BE2C (cell line): ENCODE results near the gene EFCAB10.
"Not testable (repeated sequence)": the region's sequence is repeated elsewhere in the genome, so short reads cannot be mapped to it uniquely, and the experiment has no call there.

Experiments
- DNase-seq: peaks from one replicate; pipeline ENCODE4 v3.0.0-alpha.2; 2020
- H3K27me3 ChIP-seq: fragments of 250-450 bp; sonication (Bioruptor Pico); 2 replicates; pipeline ENCODE4 v1.5.1; 2020; ENCODE audit warnings: mild to moderate bottlenecking
- H3K36me3 ChIP-seq: fragments of 250-450 bp; sonication (Bioruptor Pico); 2 replicates; pipeline ENCODE4 v1.5.1; 2020; ENCODE audit warnings: mild to moderate bottlenecking
- H3K4me1 ChIP-seq: fragments of 250-450 bp; sonication (Bioruptor Pico); 2 replicates; pipeline ENCODE4 v1.5.1; 2020
- H3K4me3 ChIP-seq: 2 replicates; pipeline ENCODE4 v1.5.1; 2011; ENCODE audit warnings: low read depth, low read length
- H3K9me3 ChIP-seq: fragments of 250-450 bp; sonication (Bioruptor Pico); 2 replicates; pipeline ENCODE4 v1.5.1; 2020
- CTCF ChIP-seq: IDR thresholded peaks from 2 replicates; pipeline ENCODE4 v1.5.1; 2012; ENCODE audit warnings: mild to moderate bottlenecking, low read depth, low read length

EFCAB10 gene

GRCh38 chr7:105521717-105522463, 59.4 kb downstream of the EFCAB10 start, which contains the start of gene PUS7:
Gene PUS7 (minus strand): TSS chr7:105522271. CDS start chr7:105508512, 13,759 bp downstream.
- no peaks in the 10 kb centered on the region for H3K27me3 ChIP-seq
- TF ChIP-seq CTCF, result no peak
- DNase-seq, result peak; percentile 94
- H3K4me1 ChIP-seq, result no peaks in the 10 kb centered on the region; the same call in 1 of the 2 replicates
- H3K4me3 ChIP-seq, result peak within 1 kb of the TSS; percentile 79
- no peaks in the 10 kb centered on the region for H3K9me3 ChIP-seq
- peaks cover 34% of the 10 kb centered on the region for H3K36me3 ChIP-seq

- H3K9me3 ChIP-seq, result no peaks in the 10 kb centered on the region
- no peaks in the 10 kb centered on the region; the same call in 1 of the 2 replicates for H3K4me1 ChIP-seq
- peak overlapping the region; percentile 79 for H3K4me3 ChIP-seq
- TF ChIP-seq CTCF, result no peak
- no peaks in the 10 kb centered on the region for H3K27me3 ChIP-seq
- DNase-seq, result peak; percentile 83
- peaks cover 41% of the 10 kb centered on the region for H3K36me3 ChIP-seq
Measured at GRCh38 chr7:105521027-105521716, 60.1 kb downstream of the EFCAB10 start.

- not testable (repeated sequence) for DNase-seq, H3K4me1 ChIP-seq
- peak overlapping the region; percentile 79 for H3K4me3 ChIP-seq
Measured at GRCh38 chr7:105520620-105521019, 60.7 kb downstream of the EFCAB10 start.

GRCh38 chr7:105519353-105519752, 61.9 kb downstream of the EFCAB10 start:
- no peak overlapping the region for H3K4me3 ChIP-seq
- no peak for DNase-seq

More at GRCh38 chr7:105520620-105521019, 60.7 kb downstream of the EFCAB10 start:
- H3K27me3 ChIP-seq, H3K9me3 ChIP-seq: not testable (repeated sequence)
- peaks cover 45% of the 10 kb centered on the region for H3K36me3 ChIP-seq

GRCh38 chr7:105515610-105516009, 65.7 kb downstream of the EFCAB10 start:
- not testable (repeated sequence) for H3K4me3 ChIP-seq, DNase-seq, H3K4me1 ChIP-seq

More at GRCh38 chr7:105519353-105519752, 61.9 kb downstream of the EFCAB10 start:
- H3K27me3 ChIP-seq, result no peaks in the 10 kb centered on the region
- no peaks in the 10 kb centered on the region; the same call in 1 of the 2 replicates for H3K4me1 ChIP-seq
- H3K36me3 ChIP-seq, result peaks cover 47% of the 10 kb centered on the region
- TF ChIP-seq CTCF, result no peak
- no peaks in the 10 kb centered on the region for H3K9me3 ChIP-seq

More at GRCh38 chr7:105515610-105516009, 65.7 kb downstream of the EFCAB10 start:
- H3K36me3 ChIP-seq, result peaks cover 56% of the 10 kb centered on the region
- not testable (repeated sequence) for H3K27me3 ChIP-seq, H3K9me3 ChIP-seq
